IMR-90 (cell line): ENCODE results near the gene PC. TPM values are rescaled to one million over a fixed set of nuclear protein-coding genes. Genes with fewer than 3 reads are reported as not detected.

Source experiments
- ATAC-seq: fragments of 200-7000 bp; cut with Tn5 transposase; 2 replicates; pipeline ENCODE4 v1.9.1; 2020; ENCODE audit warnings: low read depth, mild to moderate bottlenecking, moderate library complexity
- BruUV-seq: library from RNA; stranded (reverse); fragments of 400-500 nt; replicated peaks from 2 replicates; lab custom pipeline; 2021; lab: Mats Ljungman, UMichigan
- CTCF ChIA-PET: fragments of 300-600 bp; formaldehyde crosslinking; extraction: SDS; loops from one replicate; lab custom pipeline; 2021; ENCODE audit warnings: antibody characterized with exemption; lab: Yijun Ruan, JAX
- POLR2A ChIA-PET: fragments of 300-600 bp; sonication (Branson Sonifier 250); formaldehyde crosslinking; loops from one replicate; lab custom pipeline; 2022; ENCODE audit warnings: antibody characterized with exemption; ENCODE audit not compliant: unreplicated experiment; lab: Charles Lee
- DNase-seq: peaks from one replicate; pipeline ENCODE4 v3.0.0; 2013
- H2AFZ ChIP-seq: replicated peaks from 2 replicates; pipeline ENCODE3; 2013; ENCODE audit warnings: low read length, mild to moderate bottlenecking; ENCODE audit not compliant: poor library complexity
- H2AK5ac ChIP-seq: 2 replicates; pipeline ENCODE4 v1.6.1; 2013; ENCODE audit warnings: low read depth, low read length, inconsistent platforms
- H2AK9ac ChIP-seq: replicated peaks from 2 replicates; pipeline ENCODE3; 2013; ENCODE audit warnings: mild to moderate bottlenecking, low read depth, low read length, moderate library complexity; ENCODE audit not compliant: poor library complexity
- H2BK120ac ChIP-seq: 2 replicates; pipeline ENCODE4 v1.6.1; 2013; ENCODE audit warnings: low read depth, low read length, inconsistent platforms
- H2BK15ac ChIP-seq: 3 replicates; pipeline ENCODE4 v1.6.1; 2013; ENCODE audit warnings: low read depth, low read length, inconsistent platforms
- H2BK20ac ChIP-seq: 2 replicates; pipeline ENCODE4 v1.6.1; 2013; ENCODE audit warnings: low read depth, mild to moderate bottlenecking, inconsistent platforms, low read length, moderate library complexity
- H2BK5ac ChIP-seq: 2 replicates; pipeline ENCODE4 v1.6.1; 2013; ENCODE audit warnings: mild to moderate bottlenecking, low read depth, low read length, inconsistent platforms; ENCODE audit not compliant: poor library complexity, severe bottlenecking
- H3K14ac ChIP-seq: replicated peaks from 2 replicates; pipeline ENCODE4 v1.6.1; 2013; ENCODE audit warnings: low read depth, low read length, inconsistent platforms
- H3K18ac ChIP-seq: 2 replicates; pipeline ENCODE4 v1.6.1; 2013; ENCODE audit warnings: low read depth, low read length, control low read depth
- H3K23ac ChIP-seq: 2 replicates; pipeline ENCODE4 v1.6.1; 2013; ENCODE audit warnings: low read depth, low read length, inconsistent platforms
- H3K27ac ChIP-seq: 2 replicates; pipeline ENCODE4 v1.5.1; 2013; ENCODE audit warnings: mild to moderate bottlenecking, control low read depth, low read length; ENCODE audit not compliant: insufficient read depth
- H3K27me3 ChIP-seq: 2 replicates; pipeline ENCODE4 v1.6.1; 2013; ENCODE audit warnings: low read length; ENCODE audit not compliant: control insufficient read depth, insufficient read depth
- H3K36me3 ChIP-seq: 2 replicates; pipeline ENCODE4 v1.6.1; 2013; ENCODE audit warnings: low read length, mixed read lengths; ENCODE audit not compliant: control insufficient read depth, insufficient read depth
- H3K4ac ChIP-seq: 2 replicates; pipeline ENCODE4 v1.6.1; 2013; ENCODE audit warnings: low read depth, low read length, inconsistent platforms
- H3K4me1 ChIP-seq: 2 replicates; pipeline ENCODE4 v1.6.1; 2013; ENCODE audit warnings: low read length, mixed read lengths; ENCODE audit not compliant: control insufficient read depth, insufficient read depth
- H3K4me2 ChIP-seq: 2 replicates; pipeline ENCODE4 v1.6.1; 2013; ENCODE audit warnings: low read depth, mild to moderate bottlenecking, control low read depth, low read length, moderate library complexity
- H3K4me3 ChIP-seq: 2 replicates; pipeline ENCODE4 v1.5.1; 2013; ENCODE audit warnings: low read depth, mild to moderate bottlenecking, control low read depth, low read length, moderate library complexity; ENCODE audit not compliant: insufficient read depth
- H3K56ac ChIP-seq: 2 replicates; pipeline ENCODE4 v1.6.1; 2013; ENCODE audit warnings: low read length, inconsistent platforms; ENCODE audit not compliant: insufficient read depth; ENCODE audit errors: extremely low read depth
- H3K79me1 ChIP-seq, 2 experiments: 2 replicates each; pipeline ENCODE4 v1.6.1; 2013; ENCODE audit warnings: low read length in 2 of 2, inconsistent platforms in 1 of 2, low read depth in 1 of 2
- H3K9ac ChIP-seq: 2 replicates; pipeline ENCODE4 v1.6.1; 2013; ENCODE audit warnings: low read depth, low read length, control low read depth
- H3K9me1 ChIP-seq: 2 replicates; pipeline ENCODE4 v1.6.1; 2013; ENCODE audit warnings: low read length, inconsistent platforms; ENCODE audit not compliant: insufficient read depth
- H3K9me3 ChIP-seq: 2 replicates; pipeline ENCODE4 v1.6.1; 2013; ENCODE audit warnings: low read length; ENCODE audit not compliant: control insufficient read depth, insufficient read depth
- H4K20me1 ChIP-seq: 2 replicates; pipeline ENCODE4 v1.6.1; 2013; ENCODE audit warnings: low read length, inconsistent platforms; ENCODE audit not compliant: insufficient read depth
- H4K5ac ChIP-seq: 2 replicates; pipeline ENCODE4 v1.6.1; 2013; ENCODE audit warnings: mild to moderate bottlenecking, low read depth, low read length, control low read depth
- H4K8ac ChIP-seq, 2 experiments: 2 replicates each; pipeline ENCODE4 v1.6.1; 2013; ENCODE audit warnings: low read depth in 2 of 2, low read length in 2 of 2, control low read depth in 1 of 2, inconsistent platforms in 1 of 2
- H4K91ac ChIP-seq: 2 replicates; pipeline ENCODE4 v1.6.1; 2013; ENCODE audit warnings: low read depth, low read length, inconsistent platforms; ENCODE audit not compliant: insufficient read depth
- BHLHE40 ChIP-seq: fragments of 150-350 bp; IDR thresholded peaks from 2 replicates; pipeline ENCODE4 v1.6.1; 2016; ENCODE audit warnings: mild to moderate bottlenecking, low read depth, low read length
- CEBPB ChIP-seq: IDR thresholded peaks from 2 replicates; pipeline ENCODE4 v1.6.1; 2012; ENCODE audit warnings: low read depth, low read length, improper control_type of control experiment
- WGBS, 2 experiments: methylation state at CpG; one replicate each; pipeline versions ENCODE4 v1.1.5 to v1.1.7; 2013; ENCODE audit warnings: missing lambda C conversion rate in 2 of 2; ENCODE audit not compliant: insufficient read length in 1 of 2; ENCODE audit errors: extremely low coverage in 2 of 2; 5-methylcytosine and 5-hydroxymethylcytosine counted together
- dilution Hi-C: fragments of 300-500 bp; cut with HindIII; formaldehyde crosslinking; loops from one replicate; pipeline ENCODE4 v1.14.3; 2018; ENCODE audit warnings: low sequenced_read_pairs; ENCODE audit not compliant: unreplicated experiment
- in situ Hi-C: fragments of 300-500 bp; cut with MboI; formaldehyde crosslinking; loops from 3 replicates; pipeline ENCODE4 v1.14.3; 2019; ENCODE audit warnings: low sequenced_read_pairs, inconsistent platforms, mixed read lengths
- intact Hi-C: fragments of 100-400 bp; cut with micrococcal nuclease; formaldehyde crosslinking; loops from 2 replicates; pipeline ENCODE4 v1.10.0; 2022
- polyA plus RNA-seq, 3 experiments: library from polyadenylated mRNA; depleted of rRNA; stranded (reverse); fragments of >200 nt; gene quantifications; 2 replicates each; pipeline ENCODE4 v1.2.3, GENCODE V29; 2012; ENCODE audit warnings: low replicate concordance in 1 of 3
- total RNA-seq: library from RNA; depleted of rRNA; stranded (reverse); fragments of >200 nt; gene quantifications from 2 replicates; pipeline ENCODE4 v1.2.3, GENCODE V29; 2012

The PC gene
- total and polyA plus RNA-seq, 2 of the 4 experiments (the other 2 are of a cell fraction) = 13.6 to 15.7 TPM

DNA sequence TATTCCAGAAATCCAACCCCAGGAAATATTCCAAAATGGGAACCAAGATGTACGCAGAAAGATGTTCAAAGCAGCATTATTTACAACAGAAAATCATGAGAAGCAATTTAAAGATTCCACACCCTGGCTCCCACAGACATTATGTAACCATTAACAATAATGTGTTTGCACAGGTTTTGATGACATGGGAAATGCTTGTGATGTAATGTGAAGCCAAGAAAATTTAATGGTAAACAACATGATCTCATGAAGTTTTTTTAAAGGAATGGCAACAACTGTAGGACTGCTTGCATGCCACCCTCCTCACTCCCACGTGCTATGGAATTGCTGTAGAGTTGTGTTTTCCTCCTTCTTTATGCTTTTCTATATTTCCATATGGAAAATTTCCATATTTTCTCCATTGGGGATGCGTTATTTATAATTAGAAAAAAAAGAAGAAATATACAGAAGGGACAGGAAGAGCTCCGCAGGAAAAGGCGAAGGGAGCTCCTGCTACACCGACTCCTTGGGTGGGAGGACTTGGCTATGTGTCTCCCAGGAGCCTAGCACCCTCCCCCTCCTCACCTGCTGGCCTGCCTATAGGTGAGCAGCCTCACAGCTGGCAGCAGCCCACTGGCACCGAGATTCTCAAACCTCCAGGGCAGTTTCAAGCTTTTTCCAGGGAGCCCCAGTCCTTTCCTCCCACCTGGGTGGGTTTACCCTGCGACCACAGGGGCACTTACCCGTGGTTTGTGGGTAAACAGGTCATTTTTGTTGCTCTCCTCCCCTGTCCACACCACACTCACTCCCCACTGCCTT lies 80.4 kb downstream of the PC start:
- Histone ChIP-seq H3K4me2 (no peak overlapping the region), H3K27me3 (no peaks in the 10 kb centered on the region), H3K79me1 (peaks cover 0 to 11% of the 10 kb centered on the region in 2 experiments; a peak in 2 of 4 replicates), H3K18ac (no peak overlapping the region), H3K14ac (no peak overlapping the region), H3K9me3 (no peaks in the 10 kb centered on the region), H2AK5ac (peak overlapping the region; percentile 54; the same call in 1 of the 2 replicates), H2BK120ac (no peak overlapping the region; the same call in 1 of the 2 replicates), H2BK5ac (no peak overlapping the region), H4K5ac (peak overlapping the region; percentile 10; the same call in 1 of the 2 replicates), H3K4ac (peak overlapping the region; percentile 31; the same call in 1 of the 2 replicates), H3K9me1 (peaks cover 5% of the 10 kb centered on the region), H4K20me1 (no peaks in the 10 kb centered on the region), H4K91ac (peak overlapping the region; percentile 11; the same call in 1 of the 2 replicates), H4K8ac (peak overlapping the region in 1 of 2 experiments; percentile 30; a peak in 1 of 4 replicates), H3K23ac (no peak overlapping the region), H3K4me1 (peaks cover 32% of the 10 kb centered on the region), H2AK9ac (no peak overlapping the region), H2BK15ac (0 out of 3 replicates have a peak overlapping the region, but pooled peaks have one; percentile 43), H2BK20ac (no peak overlapping the region; the same call in 1 of the 2 replicates), H3K27ac (no peak overlapping the region), H3K9ac (no peak overlapping the region), H3K36me3 (no peaks in the 10 kb centered on the region), H3K56ac (no peak overlapping the region), H2AFZ (peak overlapping the region; percentile 28), H3K4me3 (no peak overlapping the region)
- ATAC-seq = no peak; the same call in 1 of the 2 replicates
- BruUV-seq = no TSS peak
- ChIA-PET POLR2A (no interaction called here), CTCF (no interaction called here)
- DNase-seq = peak; percentile 75
- TF ChIP-seq BHLHE40 = no peak
- 0 out of 2 replicates have a peak, but pooled peaks have one; percentile 23 for TF ChIP-seq CEBPB
- dilution Hi-C loops = no loop called here
- intact Hi-C loops = no loop called here
- in situ Hi-C loops = no loop called here
- 60% methylated on average over 1 of the region's 9 CpGs; no CpG with 5 or more reads in 1 of the 2 experiments for WGBS, 2 experiments
